ENCODE results near the gene CARS1.
A peak's percentile ranks its signal among the peaks of the same experiment; 100 is the strongest.

CARS1 gene

GRCh38 chr11:3081386-3081751 is 24.1 kb upstream of the CARS1 start:
- DNase-seq (ENCODE audit: low read depth in 2 of 2) = no peak
- TF ChIP-seq, protein P1, sequence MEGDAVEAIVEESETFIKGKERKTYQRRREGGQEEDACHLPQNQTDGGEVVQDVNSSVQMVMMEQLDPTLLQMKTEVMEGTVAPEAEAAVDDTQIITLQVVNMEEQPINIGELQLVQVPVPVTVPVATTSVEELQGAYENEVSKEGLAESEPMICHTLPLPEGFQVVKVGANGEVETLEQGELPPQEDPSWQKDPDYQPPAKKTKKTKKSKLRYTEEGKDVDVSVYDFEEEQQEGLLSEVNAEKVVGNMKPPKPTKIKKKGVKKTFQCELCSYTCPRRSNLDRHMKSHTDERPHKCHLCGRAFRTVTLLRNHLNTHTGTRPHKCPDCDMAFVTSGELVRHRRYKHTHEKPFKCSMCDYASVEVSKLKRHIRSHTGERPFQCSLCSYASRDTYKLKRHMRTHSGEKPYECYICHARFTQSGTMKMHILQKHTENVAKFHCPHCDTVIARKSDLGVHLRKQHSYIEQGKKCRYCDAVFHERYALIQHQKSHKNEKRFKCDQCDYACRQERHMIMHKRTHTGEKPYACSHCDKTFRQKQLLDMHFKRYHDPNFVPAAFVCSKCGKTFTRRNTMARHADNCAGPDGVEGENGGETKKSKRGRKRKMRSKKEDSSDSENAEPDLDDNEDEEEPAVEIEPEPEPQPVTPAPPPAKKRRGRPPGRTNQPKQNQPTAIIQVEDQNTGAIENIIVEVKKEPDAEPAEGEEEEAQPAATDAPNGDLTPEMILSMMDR (IDR thresholded peaks at IDR 0.05; ENCODE audit: low read depth, low read length) = no peak
- H3K4me3 ChIP-seq (replicated peaks in 1 of 2; ENCODE audit: low read depth in 2 of 2, low read length in 2 of 2) = no peak overlapping the region

DNA sequence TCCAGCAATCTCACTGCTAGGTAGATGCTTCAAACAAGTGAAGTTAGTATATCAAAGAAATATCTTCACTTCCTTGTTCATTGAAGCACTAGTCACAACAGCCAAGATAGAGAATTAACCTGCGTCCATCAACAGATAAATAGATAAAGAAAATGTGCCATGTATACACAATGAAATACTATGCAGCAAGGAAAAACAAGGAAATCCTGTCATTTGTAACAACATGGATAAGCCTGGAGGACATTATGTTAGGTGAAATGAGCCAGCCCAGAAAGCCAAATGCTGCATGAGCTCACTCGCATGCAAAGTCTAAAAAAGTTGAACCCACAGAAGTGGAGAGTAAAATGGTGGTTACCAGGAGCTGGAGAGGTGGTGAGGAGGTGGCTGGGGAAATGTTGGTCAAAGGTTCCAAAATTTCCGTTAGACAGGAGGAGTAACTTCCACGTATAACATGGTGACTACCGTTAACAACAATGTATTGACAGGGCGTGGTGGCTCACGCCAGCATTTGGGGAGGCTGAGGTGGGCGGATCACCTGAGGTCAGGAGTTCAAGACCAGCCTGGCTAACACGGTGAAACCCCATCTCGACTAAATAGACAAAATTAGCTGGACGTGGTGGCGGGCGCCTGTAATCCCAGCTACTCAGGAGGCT is 23.6 kb upstream of the CARS1 start:
- no peak overlapping the region for H3K4me3 ChIP-seq (replicated peaks in 1 of 2; ENCODE audit: low read depth in 2 of 2, low read length in 2 of 2)
- TF ChIP-seq, protein P1 (IDR thresholded peaks at IDR 0.05; ENCODE audit: low read depth, low read length) = no peak
- no peak for DNase-seq (ENCODE audit: low read depth in 2 of 2)

DNA sequence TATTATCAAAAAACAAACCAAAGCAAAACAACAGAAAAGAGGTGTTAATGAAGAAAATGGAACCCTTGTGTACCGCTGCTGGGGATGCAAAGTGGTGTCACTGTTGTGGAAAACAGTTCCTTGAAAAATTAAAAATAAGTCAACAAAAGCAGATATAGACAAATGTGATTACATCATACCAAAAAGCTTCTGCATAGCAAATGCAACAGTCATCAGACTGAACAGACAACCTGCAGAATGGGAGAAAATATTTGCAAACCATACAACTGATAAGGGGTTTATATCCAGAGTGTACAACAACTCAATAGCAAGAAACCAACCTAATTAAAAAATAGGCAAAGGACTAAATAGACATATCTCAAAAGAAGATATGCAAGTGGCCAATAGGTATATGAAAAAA is 22.9 kb upstream of the CARS1 start:
- DNase-seq (ENCODE audit: low read depth in 2 of 2) = peak; percentile 19 to 37
- H3K4me3 ChIP-seq (replicated peaks in 1 of 2; ENCODE audit: low read depth in 2 of 2, low read length in 2 of 2) = no peak overlapping the region
- TF ChIP-seq, protein P1 (IDR thresholded peaks at IDR 0.05; ENCODE audit: low read depth, low read length) = no peak

- TF ChIP-seq, protein P1 (IDR thresholded peaks at IDR 0.05; ENCODE audit: low read depth, low read length) = no peak
- no peak for DNase-seq (ENCODE audit: low read depth in 2 of 2)
- H3K4me3 ChIP-seq (replicated peaks in 1 of 2; ENCODE audit: low read depth in 2 of 2, low read length in 2 of 2) = no peak overlapping the region
Observed at GRCh38 chr11:3077846-3078440, 20.7 kb upstream of the CARS1 start.

- TF ChIP-seq, protein P1 (IDR thresholded peaks at IDR 0.05; ENCODE audit: low read depth, low read length) = no peak
- no peak overlapping the region for H3K4me3 ChIP-seq (replicated peaks in 1 of 2; ENCODE audit: low read depth in 2 of 2, low read length in 2 of 2)
- DNase-seq (ENCODE audit: low read depth in 2 of 2) = no peak
Observed at GRCh38 chr11:3077189-3077836, 20.1 kb upstream of the CARS1 start.

GRCh38 chr11:3074912-3075589 is 17.8 kb upstream of the CARS1 start:
- no peak for DNase-seq (ENCODE audit: low read depth in 2 of 2)
- H3K4me3 ChIP-seq (replicated peaks in 1 of 2; ENCODE audit: low read depth in 2 of 2, low read length in 2 of 2) = no peak overlapping the region
- TF ChIP-seq, protein P1 (IDR thresholded peaks at IDR 0.05; ENCODE audit: low read depth, low read length) = no peak
